DOHH2 (cell line): ENCODE results near the gene CRTC3.

Source experiments
- H3F3A ChIP-seq: fragments of 200-600 bp; sonication (generic), shearing (Covaris generic); 2 replicates; pipeline ENCODE4 v1.6.0; 2016; ENCODE audit warnings: antibody characterized with exemption, mild to moderate bottlenecking; ENCODE audit not compliant: control insufficient read depth, insufficient read depth
- H3K27ac ChIP-seq: fragments of 200-600 bp; sonication (generic); 2 replicates; pipeline ENCODE4 v1.5.1; 2014; ENCODE audit warnings: low read depth, mild to moderate bottlenecking, low read length, moderate library complexity
- H3K27me3 ChIP-seq: fragments of 200-600 bp; sonication (generic); 2 replicates; pipeline ENCODE4 v1.6.1; 2014; ENCODE audit warnings: mild to moderate bottlenecking, low read length, mixed read lengths; ENCODE audit not compliant: control insufficient read depth
- H3K36me3 ChIP-seq: fragments of 200-600 bp; sonication (generic); 2 replicates; pipeline ENCODE4 v1.6.1; 2014; ENCODE audit warnings: mild to moderate bottlenecking, low read length, moderate library complexity, mixed read lengths; ENCODE audit not compliant: control insufficient read depth
- H3K4me1 ChIP-seq: fragments of 200-600 bp; sonication (generic); 2 replicates; pipeline ENCODE4 v1.6.1; 2014; ENCODE audit warnings: mild to moderate bottlenecking, low read length, mixed read lengths; ENCODE audit not compliant: control insufficient read depth
- H3K4me2 ChIP-seq: fragments of 200-600 bp; sonication (generic); 2 replicates; pipeline ENCODE4 v1.6.0; 2014; ENCODE audit warnings: mild to moderate bottlenecking, low read length, moderate library complexity
- H3K4me3 ChIP-seq: fragments of 200-600 bp; sonication (generic); 2 replicates; pipeline ENCODE4 v1.5.1; 2014; ENCODE audit warnings: mild to moderate bottlenecking, low read length, mixed read lengths
- H3K79me2 ChIP-seq: fragments of 200-600 bp; sonication (generic); 2 replicates; pipeline ENCODE4 v1.6.1; 2014; ENCODE audit warnings: mild to moderate bottlenecking, low read length, mixed read lengths; ENCODE audit not compliant: control insufficient read depth
- H3K9me2 ChIP-seq: fragments of 200-600 bp; sonication (generic); replicated peaks from 2 replicates; pipeline ENCODE4 v1.6.1; 2014; ENCODE audit warnings: mild to moderate bottlenecking, low read length, mixed read lengths; ENCODE audit not compliant: control insufficient read depth
- H3K9me3 ChIP-seq: fragments of 200-600 bp; sonication (generic); 2 replicates; pipeline ENCODE4 v1.6.1; 2014; ENCODE audit warnings: antibody characterized with exemption, low read length, mixed read lengths; ENCODE audit not compliant: control insufficient read depth, insufficient read depth
- H4K20me1 ChIP-seq: fragments of 200-600 bp; sonication (generic); 2 replicates; pipeline ENCODE4 v1.6.0; 2014; ENCODE audit warnings: low read depth, mild to moderate bottlenecking, antibody characterized with exemption, low read length, moderate library complexity; ENCODE audit not compliant: control insufficient read depth, insufficient read depth
- CTCF ChIP-seq: fragments of 200-600 bp; sonication (generic); IDR thresholded peaks from one replicate; pipeline ENCODE4 v1.5.1; 2014; ENCODE audit warnings: antibody characterized with exemption, mild to moderate bottlenecking, low read depth, low read length; ENCODE audit not compliant: poor library complexity, severe bottlenecking
- EZH2phosphoT487 ChIP-seq: fragments of 200-600 bp; sonication (generic); IDR thresholded peaks from 2 replicates; pipeline ENCODE4 v1.6.1; 2017; ENCODE audit warnings: borderline replicate concordance, mild to moderate bottlenecking, antibody characterized with exemption, low read length, moderate library complexity, mixed read lengths

CRTC3 gene

DNA sequence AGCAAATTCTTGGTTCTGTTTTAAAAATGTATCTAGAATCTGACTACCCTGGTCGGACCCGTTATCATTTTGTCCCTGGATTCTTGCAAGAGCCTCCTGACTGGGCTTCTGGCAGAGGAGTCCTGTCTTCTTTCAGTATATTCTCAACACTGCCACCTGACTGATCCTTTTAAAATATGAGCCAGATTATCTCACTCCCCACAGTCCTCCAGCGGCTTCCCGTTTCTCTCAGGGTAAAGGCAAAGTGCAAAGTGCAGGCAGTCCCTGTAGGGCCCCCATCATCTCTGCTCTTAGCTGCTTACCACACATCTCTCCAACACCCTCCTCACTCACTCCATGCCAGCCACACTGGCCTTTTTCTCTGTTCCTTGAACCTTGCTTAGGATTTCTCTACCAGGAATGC, 28.4 kb downstream of the CRTC3 start:
- H3K79me2 ChIP-seq: peaks cover 10% of the 10 kb centered on the region
- no peaks in the 10 kb centered on the region for H3K9me3 ChIP-seq
- no peak overlapping the region for H3K4me3 ChIP-seq
- no peaks in the 10 kb centered on the region for H4K20me1 ChIP-seq
- no peaks in the 10 kb centered on the region for H3K36me3 ChIP-seq
- H3F3A ChIP-seq: no peaks in the 10 kb centered on the region
- H3K27ac ChIP-seq: no peak overlapping the region
- H3K4me1 ChIP-seq: peaks cover 13% of the 10 kb centered on the region
- no peaks in the 10 kb centered on the region for H3K27me3 ChIP-seq
- TF ChIP-seq EZH2phosphoT487 (no peak), CTCF (no peak)
- H3K9me2 ChIP-seq: no peaks in the 10 kb centered on the region
- no peak overlapping the region for H3K4me2 ChIP-seq

GRCh38 chr15:90559119-90559518, 29.4 kb downstream of the CRTC3 start:
- Histone ChIP-seq H3K4me3 (no peak overlapping the region), H3K4me2 (no peak overlapping the region), H3K79me2 (peaks cover 10% of the 10 kb centered on the region), H3K27me3 (no peaks in the 10 kb centered on the region), H3K9me2 (no peaks in the 10 kb centered on the region), H3K9me3 (no peaks in the 10 kb centered on the region), H4K20me1 (no peaks in the 10 kb centered on the region), H3K27ac (no peak overlapping the region), H3K4me1 (peaks cover 21% of the 10 kb centered on the region), H3K36me3 (no peaks in the 10 kb centered on the region), H3F3A (no peaks in the 10 kb centered on the region; the same call in 1 of the 2 replicates)
- TF ChIP-seq EZH2phosphoT487 (no peak), CTCF (no peak)

DNA sequence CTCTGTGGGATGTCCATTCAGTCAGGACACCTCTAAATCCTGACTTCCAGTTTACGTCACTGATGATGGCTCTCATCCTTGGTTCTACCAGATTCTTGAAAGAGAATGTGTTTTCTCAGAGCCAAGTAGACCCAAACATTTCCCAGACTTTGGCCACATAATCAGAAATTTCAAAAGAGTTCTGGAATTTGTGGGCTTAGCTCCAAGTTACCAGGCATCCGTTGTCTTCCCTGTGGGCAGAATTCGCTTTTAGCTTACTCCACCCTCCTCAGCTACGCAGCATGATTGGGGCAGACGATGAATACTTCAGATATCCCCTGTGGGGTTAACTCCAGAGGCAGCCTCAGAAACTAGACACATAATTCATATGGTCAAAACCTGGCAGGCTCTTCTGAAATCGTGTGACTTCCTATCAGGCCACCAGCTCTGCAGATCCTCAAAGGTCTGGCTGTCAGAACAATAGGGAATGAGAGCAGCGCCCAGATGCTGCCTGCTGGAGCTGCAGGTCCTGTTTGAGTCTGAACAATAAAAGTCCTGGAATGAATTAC, 30.6 kb downstream of the CRTC3 start:
- H3K4me1 ChIP-seq: peaks cover 27% of the 10 kb centered on the region
- peaks cover 2% of the 10 kb centered on the region; the same call in 1 of the 2 replicates for H4K20me1 ChIP-seq
- no peak overlapping the region for H3K27ac ChIP-seq
- no peak overlapping the region for H3K4me3 ChIP-seq
- H3K9me2 ChIP-seq: no peaks in the 10 kb centered on the region
- H3K36me3 ChIP-seq: peaks cover 3% of the 10 kb centered on the region
- H3F3A ChIP-seq: no peaks in the 10 kb centered on the region; the same call in 1 of the 2 replicates
- no peak overlapping the region for H3K4me2 ChIP-seq
- peaks cover 13% of the 10 kb centered on the region for H3K79me2 ChIP-seq
- no peak for TF ChIP-seq CTCF
- no peak for TF ChIP-seq EZH2phosphoT487
- no peaks in the 10 kb centered on the region for H3K27me3 ChIP-seq
- H3K9me3 ChIP-seq: no peaks in the 10 kb centered on the region
